ENCODE measurements around the gene NEK6.
"Not testable (repeated sequence)": the region's sequence is repeated elsewhere in the genome, so short reads cannot be mapped to it uniquely, and the experiment has no call there.

Gene NEK6

GRCh38 chr9:124251605-124252378 lies 6.0 kb upstream of the NEK6 start:
- H3K27me3 ChIP-seq (ENCODE audit: insufficient read depth, poor library complexity, severe bottlenecking): no peaks in the 10 kb centered on the region
- H3K4me3 ChIP-seq (replicated peaks; ENCODE audit: insufficient read depth, low read length): no peak overlapping the region
- TF ChIP-seq SPI1 (IDR thresholded peaks at IDR 0.05; ENCODE audit: borderline replicate concordance, low read depth) (no peak), POLR2AphosphoS5 (IDR thresholded peaks at IDR 0.05; ENCODE audit: low read depth) (no peak), CTCF (IDR thresholded peaks at IDR 0.05; ENCODE audit: insufficient read depth, low read length) (no peak), REST (IDR thresholded peaks at IDR 0.05; ENCODE audit: insufficient replicate concordance, low read depth) (no peak), GABPA (IDR thresholded peaks at IDR 0.05; ENCODE audit: low read depth) (no peak)
- DNase-seq (ENCODE audit: low read depth in 1 of 2, low spot score in 1 of 2): no peak
- no peak overlapping the region for H3K27ac ChIP-seq (replicated peaks)

DNA sequence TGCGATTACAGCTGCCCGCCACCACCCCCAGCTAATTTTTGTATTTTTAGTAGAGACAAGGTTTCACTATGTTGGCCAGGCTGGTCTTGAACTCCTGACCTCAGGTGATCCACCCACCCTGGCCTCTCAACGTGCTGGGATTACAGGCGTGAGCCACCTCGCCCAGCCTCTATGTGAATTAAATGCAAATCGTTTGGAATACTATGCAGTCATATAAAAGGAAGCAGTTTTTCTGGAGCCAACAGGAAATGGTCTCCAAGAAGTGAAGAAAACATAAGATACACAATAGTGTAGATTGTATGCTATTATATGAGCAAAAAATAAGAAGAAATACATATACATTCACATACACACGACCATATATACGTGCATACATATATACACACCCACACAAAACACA lies 4.9 kb upstream of the NEK6 start:
- not testable (repeated sequence) for H3K4me3 ChIP-seq (replicated peaks; ENCODE audit: insufficient read depth, low read length); DNase-seq (ENCODE audit: low read depth in 1 of 2, low spot score in 1 of 2); H3K27me3 ChIP-seq (ENCODE audit: insufficient read depth, poor library complexity, severe bottlenecking); H3K27ac ChIP-seq (replicated peaks)

DNA sequence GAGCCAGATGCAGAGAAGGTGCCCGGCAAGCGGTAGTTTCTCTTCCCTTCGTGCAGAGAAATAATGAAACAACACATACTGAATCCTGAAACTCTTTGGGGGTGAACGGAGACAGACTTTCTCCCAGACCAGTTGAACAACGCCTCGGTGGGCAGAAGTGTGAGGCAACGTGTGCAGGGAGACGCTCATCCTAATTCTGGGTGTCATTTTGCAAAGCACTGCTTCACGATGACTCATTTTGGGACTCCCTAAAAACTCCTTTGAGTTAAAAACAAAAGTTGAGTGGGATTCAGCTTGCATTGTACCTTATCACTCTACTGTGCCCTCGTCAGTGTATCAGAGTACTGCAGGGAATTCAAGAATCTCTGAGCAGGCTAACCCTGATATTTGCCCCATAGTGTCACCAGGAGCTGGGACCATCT lies 3.5 kb upstream of the NEK6 start:
- H3K27me3 ChIP-seq (ENCODE audit: insufficient read depth, poor library complexity, severe bottlenecking): no peaks in the 10 kb centered on the region
- TF ChIP-seq SPI1 (IDR thresholded peaks at IDR 0.05; ENCODE audit: borderline replicate concordance, low read depth): no peak
- no peak for TF ChIP-seq CTCF (IDR thresholded peaks at IDR 0.05; ENCODE audit: insufficient read depth, low read length)
- no peak for TF ChIP-seq POLR2AphosphoS5 (IDR thresholded peaks at IDR 0.05; ENCODE audit: low read depth)
- no peak for TF ChIP-seq REST (IDR thresholded peaks at IDR 0.05; ENCODE audit: insufficient replicate concordance, low read depth)
- TF ChIP-seq GABPA (IDR thresholded peaks at IDR 0.05; ENCODE audit: low read depth): no peak
- H3K4me3 ChIP-seq (replicated peaks; ENCODE audit: insufficient read depth, low read length): no peak overlapping the region
- no peak for DNase-seq (ENCODE audit: low read depth in 1 of 2, low spot score in 1 of 2)
- no peak overlapping the region for H3K27ac ChIP-seq (replicated peaks)

GRCh38 chr9:124255222-124255621 lies 2.5 kb upstream of the NEK6 start:
- no peak overlapping the region for H3K4me3 ChIP-seq (replicated peaks; ENCODE audit: insufficient read depth, low read length)
- H3K27me3 ChIP-seq (ENCODE audit: insufficient read depth, poor library complexity, severe bottlenecking): no peaks in the 10 kb centered on the region
- no peak for DNase-seq (ENCODE audit: low read depth in 1 of 2, low spot score in 1 of 2)
- H3K27ac ChIP-seq (replicated peaks): no peak overlapping the region
- TF ChIP-seq POLR2AphosphoS5 (IDR thresholded peaks at IDR 0.05; ENCODE audit: low read depth) (no peak), CTCF (IDR thresholded peaks at IDR 0.05; ENCODE audit: insufficient read depth, low read length) (no peak), GABPA (IDR thresholded peaks at IDR 0.05; ENCODE audit: low read depth) (no peak), REST (IDR thresholded peaks at IDR 0.05; ENCODE audit: insufficient replicate concordance, low read depth) (no peak), SPI1 (IDR thresholded peaks at IDR 0.05; ENCODE audit: borderline replicate concordance, low read depth) (no peak)
